ENCODE data around the gene LATS2.
"Not testable (repeated sequence)": the region's sequence is repeated elsewhere in the genome, so short reads cannot be mapped to it uniquely, and the experiment has no call there.

The LATS2 gene

DNA sequence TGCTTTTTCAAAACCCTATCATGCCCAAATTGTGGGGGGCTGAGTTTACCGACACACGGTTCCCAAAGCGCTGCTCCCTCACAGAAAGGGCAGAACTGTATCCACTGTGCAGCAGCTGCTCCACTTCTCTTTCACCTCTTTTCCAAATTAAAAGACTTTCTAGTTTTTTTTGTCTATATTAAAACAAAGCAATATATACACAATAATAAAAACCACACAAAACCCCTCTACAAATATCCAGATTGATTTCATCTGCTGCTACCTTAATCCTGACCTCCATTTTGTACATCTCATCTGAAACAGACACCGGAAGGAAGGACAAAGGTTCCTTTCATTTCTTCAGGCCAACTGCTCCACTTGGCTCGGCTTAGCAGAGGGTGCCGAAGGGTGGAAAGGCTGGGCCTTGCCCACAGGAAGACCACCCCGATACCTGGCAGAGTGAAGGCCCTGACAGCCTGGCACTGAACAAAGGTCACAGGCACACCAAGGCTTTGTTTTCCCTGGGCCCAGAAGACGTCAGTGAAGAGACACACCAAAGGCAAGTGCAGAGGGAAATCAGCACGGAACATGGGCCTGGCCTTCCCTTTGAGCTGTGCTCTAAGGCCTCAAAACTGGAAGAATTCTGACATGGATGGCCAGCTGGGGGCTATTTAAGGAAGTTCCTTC is 71.6 kb downstream of the LATS2 start:
- DNase-seq = no peak

DNA sequence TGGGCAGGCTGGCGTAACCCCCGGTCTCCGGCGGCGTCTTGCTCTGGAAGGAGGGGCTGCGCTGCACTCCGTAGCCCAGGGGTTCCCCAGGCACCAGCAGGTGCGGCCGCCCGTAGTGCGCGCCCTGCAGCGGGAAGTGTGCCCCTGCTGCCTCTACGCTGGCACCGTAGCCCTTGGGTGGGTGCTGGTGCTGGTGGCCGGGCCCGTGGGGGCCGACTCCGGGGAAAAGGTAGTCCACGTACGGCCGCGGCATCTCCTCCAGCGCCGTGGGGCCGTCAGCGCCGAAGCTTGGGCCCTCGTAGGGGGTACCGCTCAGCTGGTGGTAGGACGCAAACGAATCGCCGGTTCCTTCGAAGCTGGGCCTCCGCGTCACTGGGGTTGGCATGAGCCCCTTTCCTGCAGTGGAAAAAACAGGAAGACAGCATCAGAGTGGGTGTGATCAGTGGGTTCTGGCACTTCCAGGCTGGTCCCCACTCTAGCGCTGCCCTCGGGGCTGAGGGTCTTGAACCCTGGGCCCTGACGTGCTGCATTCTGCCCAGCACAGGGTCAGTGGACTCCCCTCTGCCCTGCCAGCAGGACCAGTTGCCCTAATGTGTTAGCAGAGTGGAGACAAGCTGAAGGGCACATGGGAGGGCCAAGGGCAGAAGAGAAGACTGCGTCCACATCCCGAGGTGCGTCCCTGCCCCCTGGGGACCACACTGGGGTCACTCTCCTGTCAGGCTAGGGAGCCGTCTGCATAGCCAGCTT is 72.3 kb downstream of the LATS2 start:
- no peak for DNase-seq

DNA sequence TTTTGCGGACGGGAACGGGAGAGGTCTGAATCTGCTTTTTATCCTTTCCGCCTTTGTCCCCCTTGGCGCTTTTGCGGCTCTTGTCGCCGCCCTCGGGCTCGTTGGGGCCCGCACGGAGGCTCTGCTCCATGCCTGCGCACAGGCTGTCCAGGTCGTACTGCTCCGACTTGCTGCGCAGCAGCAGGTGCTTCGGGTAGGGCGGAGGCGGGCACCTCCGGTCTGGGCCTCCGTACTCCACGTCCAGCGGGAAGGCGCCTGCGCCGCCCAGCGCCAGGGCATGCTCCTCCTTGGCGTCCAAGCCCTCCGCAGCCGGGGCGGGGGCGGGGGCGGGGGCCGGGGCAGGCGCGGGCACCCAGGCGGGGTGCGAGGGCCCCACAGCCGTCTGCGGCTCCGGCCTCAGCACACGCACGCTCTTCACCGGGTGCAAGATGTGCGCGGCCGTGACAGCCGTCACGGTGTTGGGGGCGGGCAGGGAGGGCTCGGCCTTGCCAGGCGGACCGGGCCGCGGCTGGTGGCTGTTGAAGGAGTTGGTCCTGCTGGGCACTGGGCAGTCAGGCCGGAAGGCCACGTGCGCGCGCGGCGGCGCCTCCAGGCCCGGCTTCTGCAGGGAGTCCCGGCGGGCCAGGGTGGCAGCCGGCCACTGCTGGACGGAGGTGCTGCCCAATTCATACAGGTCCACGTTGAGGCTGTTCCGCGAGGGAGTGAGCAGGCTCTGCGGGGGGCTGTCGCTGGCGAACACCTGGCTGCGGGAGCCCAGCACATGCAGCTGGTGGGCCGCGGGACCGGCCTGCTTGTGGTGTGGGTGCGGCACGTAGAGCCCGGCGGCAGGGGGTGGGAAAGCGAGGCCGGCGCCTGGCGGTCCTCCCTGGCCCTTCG is 73.1 kb downstream of the LATS2 start:
- DNase-seq = no peak

DNA sequence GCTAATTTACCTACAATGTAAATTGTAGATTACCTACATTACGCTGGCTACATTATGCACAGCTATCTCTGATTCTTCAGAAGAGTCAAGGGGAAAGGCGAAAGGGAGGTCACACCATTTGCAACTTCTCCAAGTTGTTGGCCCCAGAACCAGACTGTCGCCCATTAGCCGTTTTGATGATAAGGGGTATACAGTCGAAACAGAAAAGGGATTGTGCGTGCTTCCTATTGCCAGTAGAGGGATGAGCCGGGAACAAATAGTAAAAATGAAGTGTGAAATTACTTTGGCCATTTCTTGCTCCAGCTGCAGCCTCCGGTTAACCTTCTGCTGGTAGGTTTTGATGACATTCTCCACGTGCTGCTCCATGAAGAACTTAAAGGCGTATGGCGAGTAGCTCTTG is 73.8 kb downstream of the LATS2 start:
- no peak for DNase-seq

DNA sequence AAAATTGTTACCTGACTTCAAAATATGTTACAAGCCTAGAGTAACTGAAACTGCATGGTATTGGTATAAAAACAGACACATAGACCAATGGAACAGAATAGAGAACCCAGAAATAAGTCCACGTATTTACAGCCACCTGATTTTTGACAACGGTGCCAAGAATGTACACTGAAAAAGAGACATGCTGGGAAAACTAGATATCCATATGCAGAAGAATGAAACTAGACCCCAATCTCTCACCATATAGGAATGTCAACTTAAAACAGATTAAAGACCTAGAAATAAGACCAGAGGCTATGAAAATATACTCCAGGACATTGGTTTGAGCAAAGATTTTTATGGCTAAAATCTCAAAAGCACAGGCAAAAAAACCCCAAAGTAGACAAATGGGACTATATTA is 76.5 kb downstream of the LATS2 start:
- no peak for DNase-seq

GRCh38 chr13:20983386-20983785 is 78.0 kb downstream of the LATS2 start:
- no peak for DNase-seq

- no peak for DNase-seq
Measured at GRCh38 chr13:20981370-20982095, 79.9 kb downstream of the LATS2 start.

- DNase-seq = no peak
Measured at GRCh38 chr13:20980899-20981298, 80.5 kb downstream of the LATS2 start.

DNA sequence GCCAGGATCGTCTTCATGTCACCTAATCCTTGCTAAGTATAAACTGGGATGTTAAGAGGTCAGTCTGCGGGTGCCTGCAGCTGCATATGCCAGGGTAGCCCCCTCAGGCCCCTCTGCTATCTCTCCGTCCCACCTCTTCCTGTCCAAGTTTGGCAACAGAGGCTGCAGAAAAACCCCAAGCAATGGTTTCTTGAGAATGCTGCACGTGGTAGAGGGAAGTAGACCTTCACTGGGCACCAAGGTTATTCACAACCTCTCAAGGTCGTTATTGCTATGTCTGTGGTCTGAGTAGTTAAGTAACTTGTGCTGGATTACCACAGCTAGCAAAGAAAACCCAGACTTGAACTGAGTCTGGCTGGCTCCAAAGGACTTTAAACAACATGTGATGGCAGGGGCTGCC is 81.0 kb downstream of the LATS2 start:
- no peak for DNase-seq

- no peak for DNase-seq
Measured at GRCh38 chr13:20977394-20977793, 84.0 kb downstream of the LATS2 start.

DNA sequence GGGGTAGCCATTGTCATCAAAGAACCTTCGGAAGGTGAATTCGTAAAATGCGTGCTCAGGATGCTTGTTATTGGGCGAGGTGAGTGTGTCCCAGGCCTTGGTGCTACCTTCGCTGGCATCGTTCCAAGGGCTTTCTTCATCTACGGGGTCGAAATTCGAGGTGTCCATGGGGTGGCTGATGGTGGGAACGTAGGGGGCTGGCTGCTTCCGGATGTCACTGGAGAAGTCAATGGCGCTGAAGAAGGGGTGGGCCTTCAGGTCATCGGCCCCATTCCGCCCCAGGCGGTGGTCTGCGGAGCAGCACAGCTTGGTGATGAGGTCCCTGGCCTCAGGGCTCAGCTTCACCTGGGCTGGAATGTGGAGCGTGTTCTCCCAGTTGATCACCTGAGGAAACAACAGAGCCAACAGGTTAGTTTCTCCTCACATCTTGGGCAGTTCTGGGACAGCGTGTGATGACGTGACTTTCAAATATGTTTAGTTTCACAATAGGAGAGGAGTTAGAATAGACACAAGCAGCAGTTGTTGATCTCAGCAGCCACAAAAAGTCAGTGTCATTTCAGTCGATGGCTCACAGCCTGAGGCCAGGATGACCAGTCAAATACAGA is 86.3 kb downstream of the LATS2 start:
- DNase-seq = no peak

DNA sequence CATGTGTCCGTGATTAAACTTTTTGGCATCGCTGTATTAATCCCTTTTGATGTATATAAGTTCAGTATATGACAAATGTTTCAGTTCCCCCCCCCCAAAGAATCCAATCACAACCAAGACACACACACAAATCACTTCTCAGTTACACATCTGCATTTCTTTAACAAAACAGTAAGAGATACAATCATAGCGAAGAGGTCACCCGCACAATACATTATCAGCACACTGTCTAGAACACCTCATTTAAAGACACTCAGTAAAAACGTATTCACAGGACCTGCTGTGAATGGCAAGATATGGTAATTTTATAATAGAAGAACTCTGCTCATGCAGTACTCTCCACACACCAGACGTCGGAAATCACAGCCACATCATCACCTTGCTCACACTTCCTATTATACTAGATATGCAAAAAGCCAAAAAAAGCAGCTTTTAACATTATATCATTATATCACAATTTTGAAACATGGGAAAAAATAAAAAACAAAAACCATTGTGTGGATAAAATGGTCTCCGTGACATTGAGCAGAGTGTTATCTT is 87.4 kb downstream of the LATS2 start:
- no peak for DNase-seq

GRCh38 chr13:20972731-20973130 is 88.7 kb downstream of the LATS2 start:
- no peak for DNase-seq

DNA sequence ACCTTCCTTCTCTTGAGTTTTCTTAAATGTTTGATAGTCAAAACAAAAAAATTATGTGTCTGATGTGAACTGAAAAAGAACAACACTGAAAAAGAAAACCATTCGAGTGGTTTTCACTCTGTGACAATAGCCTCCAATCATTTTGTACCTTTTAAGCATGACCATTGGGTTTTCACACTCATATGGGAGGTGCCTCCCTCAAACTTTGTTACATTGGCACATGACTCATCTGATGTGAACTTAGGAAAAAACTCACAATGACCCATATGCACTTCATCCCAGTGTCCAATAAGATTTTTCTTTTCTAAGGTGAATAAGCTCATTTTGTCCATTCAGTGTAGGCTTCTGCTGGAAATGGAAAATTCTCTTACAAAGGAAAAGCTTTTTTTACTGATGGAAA is 92.2 kb downstream of the LATS2 start:
- DNase-seq = no peak

- no peak for DNase-seq
Measured at GRCh38 chr13:20968745-20969144, 92.6 kb downstream of the LATS2 start.

DNA sequence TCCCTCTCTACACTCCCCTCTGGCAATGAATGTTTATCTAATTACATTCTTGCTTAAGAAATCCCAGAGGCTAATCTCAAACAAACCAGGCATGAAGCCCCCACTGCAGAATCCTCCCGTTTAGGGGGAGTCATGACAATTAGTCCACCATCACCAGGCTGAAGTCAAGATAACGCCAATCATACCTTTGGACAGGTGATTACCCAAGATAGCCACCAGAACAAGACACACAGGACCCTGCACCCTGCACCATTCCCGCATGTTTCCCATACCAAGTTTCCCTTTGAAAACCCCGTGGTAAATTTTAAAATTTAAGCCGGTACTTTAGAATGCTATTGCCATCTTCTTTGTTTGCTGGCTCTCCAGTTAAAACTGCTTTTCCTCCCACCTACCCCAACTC is 94.0 kb downstream of the LATS2 start:
- DNase-seq = no peak

DNA sequence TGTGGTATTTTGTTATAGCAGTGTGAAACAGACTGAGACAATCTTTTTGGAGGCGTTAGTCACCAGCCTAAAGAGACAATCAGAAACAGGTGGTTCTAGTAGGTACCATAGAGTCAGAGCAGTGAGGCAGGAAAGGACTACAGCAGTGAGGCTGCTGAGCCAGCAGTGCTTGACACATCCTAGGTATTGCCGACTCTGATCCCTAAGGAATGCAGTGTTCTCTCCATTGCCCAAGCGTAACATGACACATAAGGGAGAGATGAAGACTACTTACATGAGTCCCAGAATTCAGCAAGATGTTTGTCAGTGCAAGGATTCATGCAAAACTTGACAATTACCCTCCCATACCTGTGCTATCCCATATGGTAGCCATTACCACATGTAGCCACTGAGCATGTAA is 96.5 kb downstream of the LATS2 start:
- DNase-seq = no peak

- not testable (repeated sequence) for DNase-seq
Measured at GRCh38 chr13:20961663-20962062, 99.7 kb downstream of the LATS2 start.

GRCh38 chr13:20960663-20961309 is 100.6 kb downstream of the LATS2 start:
- DNase-seq = no peak

DNA sequence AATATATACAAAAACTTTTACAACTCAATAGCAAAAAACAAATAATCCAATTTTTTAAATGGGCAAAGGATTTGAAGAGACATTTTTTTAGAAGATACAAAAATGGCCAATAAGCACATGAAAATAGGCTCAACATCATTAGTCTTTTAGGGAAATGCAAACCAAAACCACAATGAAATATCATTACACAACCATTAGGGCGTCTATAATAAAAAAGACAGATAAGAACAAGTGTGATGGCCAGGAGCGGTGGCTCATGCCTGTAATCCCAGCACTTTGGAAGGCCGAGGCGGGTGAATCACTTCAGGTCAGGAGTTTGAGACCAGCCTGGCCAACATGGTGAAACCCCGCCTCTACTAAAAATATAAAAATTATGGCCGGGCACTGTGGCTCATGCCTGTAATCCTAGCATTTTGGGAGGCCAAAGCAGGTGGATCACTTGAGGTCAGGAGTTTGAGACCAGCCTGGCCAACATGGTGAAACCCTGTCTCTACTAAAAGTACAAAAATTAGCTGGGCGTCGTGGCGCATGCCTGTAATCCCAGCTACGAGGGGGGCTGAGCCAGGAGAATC is 104.3 kb downstream of the LATS2 start:
- not testable (repeated sequence) for DNase-seq

GRCh38 chr13:20955496-20955895 is 105.9 kb downstream of the LATS2 start:
- DNase-seq = no peak

Data from NCI-H1048 (cell line).